BLaER1 treated with 17β-estradiol and CSF1 and Interleukin-3, amounts not matched to agents 10 nM and 100 nM (cell line): Measurements from ENCODE around the gene PDHB.

ENCODE experiments used
- H3K27ac ChIP-seq, 11 experiments: shearing (Covaris generic); formaldehyde crosslinking; 2 replicates each; pipeline ENCODE4 v1.8.1; 2022
- H3K27me3 ChIP-seq, 11 experiments: shearing (Covaris generic); formaldehyde crosslinking; 2 replicates each; pipeline ENCODE4 v1.8.1; 2022
- H3K36me3 ChIP-seq, 11 experiments: shearing (Covaris generic); formaldehyde crosslinking; 2 replicates each; pipeline ENCODE4 v1.8.1; 2022
- H3K4me1 ChIP-seq, 10 experiments: shearing (Covaris generic); formaldehyde crosslinking; 2 replicates each; pipeline ENCODE4 v1.8.1; 2022
- H3K4me2 ChIP-seq, 11 experiments: shearing (Covaris generic); formaldehyde crosslinking; 2 replicates each; pipeline ENCODE4 v1.8.1; 2022
- H3K4me3 ChIP-seq, 10 experiments: shearing (Covaris generic); formaldehyde crosslinking; 2 replicates each; pipeline ENCODE4 v1.8.1; 2022
- H3K9ac ChIP-seq, 11 experiments: shearing (Covaris generic); formaldehyde crosslinking; 2 replicates each; pipeline ENCODE4 v1.8.1; 2022
- H3K9me3 ChIP-seq, 11 experiments: shearing (Covaris generic); formaldehyde crosslinking; replicated peaks in 1 of 11; 2 replicates each; pipeline ENCODE4 v1.8.1; 2022
- H4K20me1 ChIP-seq, 11 experiments: shearing (Covaris generic); formaldehyde crosslinking; 2 replicates each; pipeline ENCODE4 v1.8.1; 2022
- Cebpa-rat ChIP-seq, 11 experiments: shearing (Covaris generic); IDR thresholded peaks; 2 replicates each; pipeline ENCODE4 v1.8.1; 2022

Gene PDHB

DNA sequence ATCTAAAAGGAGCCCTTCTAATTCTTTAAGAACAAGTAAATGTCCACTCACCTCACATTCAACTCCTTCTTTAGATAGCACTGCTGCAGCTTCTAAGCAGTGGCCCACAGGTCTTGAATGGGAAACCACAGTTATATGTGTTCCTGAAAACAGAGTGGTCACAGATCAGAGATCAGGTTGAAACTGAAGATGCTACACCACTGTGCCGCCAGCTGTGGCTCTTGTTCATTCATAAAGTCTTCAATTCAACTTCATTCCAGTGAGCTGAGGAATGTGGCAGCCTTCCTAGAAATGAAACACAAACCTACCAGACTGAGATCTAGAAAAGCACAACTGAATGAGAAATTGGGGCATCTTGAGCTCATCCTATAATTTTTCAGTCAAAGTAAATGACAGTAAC, 4.0 kb downstream of the PDHB start:
- no peaks in the 10 kb centered on the region for H3K9me3 ChIP-seq
- no peak overlapping the region for H3K4me3 ChIP-seq
- H3K36me3 ChIP-seq = peaks cover 73 to 79% (median 74%) of the 10 kb centered on the region in 11 experiments
- H3K27me3 ChIP-seq = no peaks in the 10 kb centered on the region
- 0 out of 22 replicates have a peak overlapping the region, but pooled peaks of 1 of the 11 experiments have one; percentile 5 for H3K4me2 ChIP-seq
- no peak for TF ChIP-seq Cebpa-rat (IDR thresholded peaks at IDR 0.05)
- peaks cover 0 to 82% (median 40%) of the 10 kb centered on the region in 11 experiments; a peak in 16 of 22 replicates for H4K20me1 ChIP-seq
- no peak overlapping the region for H3K27ac ChIP-seq
- H3K4me1 ChIP-seq = peaks cover 21 to 35% (median 25%) of the 10 kb centered on the region in 10 experiments
- H3K9ac ChIP-seq = peak overlapping the region in 2 of 11 experiments; percentile 11 to 56; a peak in 2 of 22 replicates

- Histone ChIP-seq H3K4me3 (no peak overlapping the region), H3K9ac (no peak overlapping the region), H3K9me3 (no peaks in the 10 kb centered on the region), H3K4me2 (no peak overlapping the region), H3K27me3 (no peaks in the 10 kb centered on the region), H3K27ac (no peak overlapping the region), H3K36me3 (peaks cover 91 to 97% (median 93%) of the 10 kb centered on the region in 11 experiments), H3K4me1 (peaks cover 14 to 26% (median 16%) of the 10 kb centered on the region in 10 experiments), H4K20me1 (peaks cover 0 to 95% (median 51%) of the 10 kb centered on the region in 11 experiments; a peak in 17 of 22 replicates)
- TF ChIP-seq Cebpa-rat (IDR thresholded peaks at IDR 0.05) = no peak
Measured at GRCh38 chr3:58427661-58428361, 5.8 kb downstream of the PDHB start.

- H3K4me3 ChIP-seq = no peak overlapping the region
- H4K20me1 ChIP-seq = peaks cover 0 to 89% (median 66%) of the 10 kb centered on the region in 11 experiments; a peak in 16 of 22 replicates
- no peak overlapping the region for H3K9ac ChIP-seq
- H3K27me3 ChIP-seq = no peaks in the 10 kb centered on the region
- H3K36me3 ChIP-seq = peaks cover 100% of the 10 kb centered on the region in 11 experiments
- H3K27ac ChIP-seq = no peak overlapping the region
- peaks cover 0 to 15% (median 4%) of the 10 kb centered on the region in 10 experiments; a peak in 7 of 20 replicates for H3K4me1 ChIP-seq
- TF ChIP-seq Cebpa-rat (IDR thresholded peaks at IDR 0.05) = no peak
- H3K9me3 ChIP-seq = no peaks in the 10 kb centered on the region
- H3K4me2 ChIP-seq = no peak overlapping the region
Measured at GRCh38 chr3:58425782-58426181, 7.8 kb downstream of the PDHB start.

DNA sequence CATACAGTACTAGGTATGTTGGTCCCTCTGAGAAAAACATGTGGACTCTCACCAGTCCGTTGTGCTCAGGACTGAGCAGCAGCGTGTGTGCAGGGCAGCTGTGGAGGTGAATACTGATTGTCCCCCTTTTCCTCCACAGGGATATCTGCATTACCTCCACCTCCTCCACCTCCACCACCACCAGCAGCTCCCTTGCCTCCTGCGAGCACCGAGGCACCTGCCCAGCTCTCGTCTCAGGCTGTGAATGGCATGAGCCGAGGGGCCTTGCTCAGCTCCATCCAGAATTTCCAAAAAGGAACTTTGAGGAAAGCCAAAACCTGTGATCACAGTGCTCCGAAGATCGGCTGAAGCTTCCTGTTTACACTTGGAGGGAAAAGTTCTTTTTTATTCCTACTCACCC, 9.0 kb downstream of the PDHB start:
- Histone ChIP-seq H4K20me1 (peaks cover 0 to 92% (median 67%) of the 10 kb centered on the region in 11 experiments; a peak in 16 of 22 replicates), H3K9ac (no peak overlapping the region), H3K9me3 (no peaks in the 10 kb centered on the region), H3K4me2 (no peak overlapping the region), H3K27me3 (no peaks in the 10 kb centered on the region), H3K4me1 (peaks cover 3 to 11% (median 8%) of the 10 kb centered on the region in 10 experiments; a peak in 17 of 20 replicates), H3K27ac (no peak overlapping the region), H3K36me3 (peaks cover 100% of the 10 kb centered on the region in 11 experiments), H3K4me3 (no peak overlapping the region)
- no peak for TF ChIP-seq Cebpa-rat (IDR thresholded peaks at IDR 0.05)

GRCh38 chr3:58422756-58423325, 10.8 kb downstream of the PDHB start:
- Histone ChIP-seq H3K9me3 (no peaks in the 10 kb centered on the region), H3K4me3 (no peak overlapping the region), H3K4me2 (no peak overlapping the region), H3K36me3 (peaks cover 89 to 100% (median 100%) of the 10 kb centered on the region in 11 experiments), H3K27ac (no peak overlapping the region), H3K4me1 (peaks cover 0 to 26% (median 11%) of the 10 kb centered on the region in 10 experiments; a peak in 13 of 20 replicates), H4K20me1 (peaks cover 0 to 90% (median 65%) of the 10 kb centered on the region in 11 experiments; a peak in 17 of 22 replicates), H3K27me3 (no peaks in the 10 kb centered on the region), H3K9ac (no peak overlapping the region)
- no peak for TF ChIP-seq Cebpa-rat (IDR thresholded peaks at IDR 0.05)

DNA sequence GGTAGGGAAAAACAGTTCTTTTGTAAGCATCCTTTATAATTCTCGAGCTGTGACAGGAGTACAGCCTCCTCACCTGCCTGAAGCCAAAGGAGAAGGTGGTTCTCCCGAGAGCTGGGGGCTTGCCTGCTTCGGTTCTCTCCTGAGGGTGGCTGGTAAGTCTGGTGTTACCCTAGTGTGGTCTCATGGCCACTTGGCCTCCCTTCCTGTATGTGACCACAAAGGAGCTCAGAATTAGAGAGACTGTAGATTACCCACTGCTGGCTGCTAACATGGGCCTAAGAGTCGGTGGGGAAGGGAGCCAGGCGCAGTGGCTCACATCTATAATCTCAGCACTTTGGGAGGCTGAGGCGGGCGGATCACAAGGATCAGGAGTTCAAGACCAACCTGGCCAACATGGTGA, 12.6 kb downstream of the PDHB start:
- Histone ChIP-seq H3K36me3 (peaks cover 87 to 100% (median 100%) of the 10 kb centered on the region in 11 experiments), H3K9ac (no peak overlapping the region), H3K4me3 (no peak overlapping the region), H3K4me1 (peaks cover 0 to 29% (median 11%) of the 10 kb centered on the region in 10 experiments; a peak in 13 of 20 replicates), H3K27ac (no peak overlapping the region), H4K20me1 (peaks cover 0 to 95% (median 68%) of the 10 kb centered on the region in 11 experiments; a peak in 17 of 22 replicates), H3K4me2 (no peak overlapping the region), H3K9me3 (no peaks in the 10 kb centered on the region), H3K27me3 (no peaks in the 10 kb centered on the region)
- no peak for TF ChIP-seq Cebpa-rat (IDR thresholded peaks at IDR 0.05)

- Histone ChIP-seq H4K20me1 (peaks cover 0 to 99% (median 68%) of the 10 kb centered on the region in 11 experiments; a peak in 18 of 22 replicates), H3K4me1 (peaks cover 0 to 28% (median 11%) of the 10 kb centered on the region in 10 experiments; a peak in 13 of 20 replicates), H3K9ac (peak overlapping the region in 5 of 11 experiments; percentile 1 to 58 (median 28); a peak in 3 of 22 replicates), H3K4me3 (no peak overlapping the region), H3K4me2 (peak overlapping the region in 4 of 11 experiments; percentile 4 to 43 (median 33); a peak in 4 of 22 replicates), H3K27ac (peak overlapping the region in 6 of 11 experiments; percentile 2 to 36 (median 22); a peak in 5 of 22 replicates), H3K9me3 (no peaks in the 10 kb centered on the region), H3K36me3 (peaks cover 87 to 100% (median 100%) of the 10 kb centered on the region in 11 experiments), H3K27me3 (no peaks in the 10 kb centered on the region)
- TF ChIP-seq Cebpa-rat (IDR thresholded peaks at IDR 0.05) = no peak
Measured at GRCh38 chr3:58419780-58420507, 13.7 kb downstream of the PDHB start.

DNA sequence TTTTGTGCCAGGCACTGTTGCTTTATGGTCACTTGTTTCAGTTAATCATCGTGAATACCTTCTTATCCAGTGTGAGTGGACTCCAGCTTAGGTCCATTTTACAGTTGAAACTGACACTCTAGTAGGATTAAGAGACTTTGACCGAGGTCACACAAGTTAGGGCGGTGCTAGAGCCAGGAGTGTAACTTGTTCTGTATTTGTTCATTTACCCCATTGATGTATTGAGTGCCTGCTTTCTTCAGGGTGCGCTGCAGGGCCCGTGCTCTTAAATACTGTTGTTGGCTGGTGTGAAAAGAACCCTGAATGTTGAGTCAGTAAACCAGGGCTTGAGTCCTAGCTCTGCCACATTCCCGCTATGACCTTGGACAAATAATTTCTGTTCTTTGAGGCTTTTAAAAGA, 15.4 kb downstream of the PDHB start:
- Histone ChIP-seq H3K4me2 (0 out of 22 replicates have a peak overlapping the region, but pooled peaks of 2 of the 11 experiments have one; percentile 12 to 15), H3K4me3 (no peak overlapping the region), H3K36me3 (peaks cover 82 to 100% (median 99%) of the 10 kb centered on the region in 11 experiments)

More for the DNA sequence above, 15.4 kb downstream of the PDHB start:
- peak overlapping the region in 2 of 11 experiments; percentile 15 to 29; a peak in 1 of 22 replicates for H3K9ac ChIP-seq
- TF ChIP-seq Cebpa-rat (IDR thresholded peaks at IDR 0.05) = no peak
- H3K4me1 ChIP-seq = peaks cover 7 to 33% (median 17%) of the 10 kb centered on the region in 10 experiments; a peak in 14 of 20 replicates
- no peaks in the 10 kb centered on the region for H3K9me3 ChIP-seq
- peaks cover 0 to 97% (median 67%) of the 10 kb centered on the region in 11 experiments; a peak in 17 of 22 replicates for H4K20me1 ChIP-seq
- no peak overlapping the region for H3K27ac ChIP-seq
- H3K27me3 ChIP-seq = no peaks in the 10 kb centered on the region
